OCI-LY1 (cell line): ENCODE measurements around the gene SORD.
A peak's percentile ranks its signal among the peaks of the same experiment; 100 is the strongest.

Experiments used
- H2AFZ ChIP-seq: fragments of 200-600 bp; sonication (generic), shearing (Covaris generic); 2 replicates; pipeline ENCODE4 v1.6.0; 2014; ENCODE audit warnings: antibody characterized with exemption, mild to moderate bottlenecking, low read length
- H3F3A ChIP-seq: fragments of 200-600 bp; sonication (generic), shearing (Covaris generic); 2 replicates; pipeline ENCODE4 v1.6.0; 2014; ENCODE audit warnings: mild to moderate bottlenecking, antibody characterized with exemption, low read length, moderate library complexity; ENCODE audit not compliant: insufficient read depth
- H3K27ac ChIP-seq: fragments of 200-600 bp; sonication (generic); 2 replicates; pipeline ENCODE4 v1.5.1; 2014; ENCODE audit warnings: low read length, mixed run types, mild to moderate bottlenecking, low read depth; ENCODE audit not compliant: poor library complexity, severe bottlenecking
- H3K27me3 ChIP-seq: fragments of 200-600 bp; sonication (generic); 2 replicates; pipeline ENCODE4 v1.6.0; 2014; ENCODE audit warnings: antibody characterized with exemption, mild to moderate bottlenecking, low read length, moderate library complexity; ENCODE audit not compliant: insufficient read depth
- H3K36me3 ChIP-seq: fragments of 200-600 bp; sonication (generic); 2 replicates; pipeline ENCODE4 v1.6.1; 2014; ENCODE audit warnings: mild to moderate bottlenecking, antibody characterized with exemption, low read length, moderate library complexity, mixed read lengths; ENCODE audit not compliant: insufficient read depth
- H3K4me1 ChIP-seq: fragments of 200-600 bp; sonication (generic); 2 replicates; pipeline ENCODE4 v1.5.1; 2014; ENCODE audit warnings: mild to moderate bottlenecking, low read length, moderate library complexity; ENCODE audit not compliant: insufficient read depth, severe bottlenecking
- H3K4me2 ChIP-seq: fragments of 200-600 bp; sonication (generic), shearing (Covaris generic); 2 replicates; pipeline ENCODE4 v1.6.1; 2014; ENCODE audit warnings: low read length
- H3K4me3 ChIP-seq: fragments of 200-600 bp; sonication (generic); 2 replicates; pipeline ENCODE4 v1.5.1; 2014; ENCODE audit warnings: low read length, low read depth, mild to moderate bottlenecking, mixed read lengths; ENCODE audit not compliant: poor library complexity, severe bottlenecking
- H3K79me2 ChIP-seq: fragments of 200-600 bp; shearing (Covaris generic); 2 replicates; pipeline ENCODE4 v1.6.1; 2016; ENCODE audit warnings: mixed run types, low read length, mixed read lengths; ENCODE audit not compliant: insufficient read depth
- H3K9ac ChIP-seq: fragments of 200-600 bp; sonication (generic), shearing (Covaris generic); 2 replicates; pipeline ENCODE4 v1.6.1; 2014; ENCODE audit warnings: mild to moderate bottlenecking, low read length, mixed read lengths
- H3K9me2 ChIP-seq: fragments of 200-600 bp; sonication (generic), shearing (Covaris generic); 2 replicates; pipeline ENCODE4 v1.6.1; 2014; ENCODE audit warnings: low read depth, mild to moderate bottlenecking, low read length, mixed read lengths
- H3K9me3 ChIP-seq: fragments of 200-600 bp; shearing (Covaris generic); 2 replicates; pipeline ENCODE4 v1.6.1; 2014; ENCODE audit warnings: low read length, mixed read lengths
- H4K20me1 ChIP-seq: fragments of 200-600 bp; sonication (generic), shearing (Covaris generic); 2 replicates; pipeline ENCODE4 v1.6.0; 2016; ENCODE audit warnings: mild to moderate bottlenecking, low read length; ENCODE audit not compliant: insufficient read depth
- EZH2 ChIP-seq: fragments of 200-600 bp; sonication (generic), shearing (Covaris generic); IDR thresholded peaks from 2 replicates; pipeline ENCODE4 v1.8.0; 2017; ENCODE audit warnings: borderline replicate concordance, mixed run types, mild to moderate bottlenecking, antibody characterized with exemption, low read length, moderate library complexity, mixed read lengths
- TF ChIP-seq, protein P1 (sequence below): fragments of 200-600 bp; sonication (generic), shearing (Covaris generic); IDR thresholded peaks from 2 replicates; pipeline ENCODE4 v1.5.1; 2017; ENCODE audit warnings: mild to moderate bottlenecking, antibody characterized with exemption, low read length, moderate library complexity, mixed read lengths

Gene SORD

DNA sequence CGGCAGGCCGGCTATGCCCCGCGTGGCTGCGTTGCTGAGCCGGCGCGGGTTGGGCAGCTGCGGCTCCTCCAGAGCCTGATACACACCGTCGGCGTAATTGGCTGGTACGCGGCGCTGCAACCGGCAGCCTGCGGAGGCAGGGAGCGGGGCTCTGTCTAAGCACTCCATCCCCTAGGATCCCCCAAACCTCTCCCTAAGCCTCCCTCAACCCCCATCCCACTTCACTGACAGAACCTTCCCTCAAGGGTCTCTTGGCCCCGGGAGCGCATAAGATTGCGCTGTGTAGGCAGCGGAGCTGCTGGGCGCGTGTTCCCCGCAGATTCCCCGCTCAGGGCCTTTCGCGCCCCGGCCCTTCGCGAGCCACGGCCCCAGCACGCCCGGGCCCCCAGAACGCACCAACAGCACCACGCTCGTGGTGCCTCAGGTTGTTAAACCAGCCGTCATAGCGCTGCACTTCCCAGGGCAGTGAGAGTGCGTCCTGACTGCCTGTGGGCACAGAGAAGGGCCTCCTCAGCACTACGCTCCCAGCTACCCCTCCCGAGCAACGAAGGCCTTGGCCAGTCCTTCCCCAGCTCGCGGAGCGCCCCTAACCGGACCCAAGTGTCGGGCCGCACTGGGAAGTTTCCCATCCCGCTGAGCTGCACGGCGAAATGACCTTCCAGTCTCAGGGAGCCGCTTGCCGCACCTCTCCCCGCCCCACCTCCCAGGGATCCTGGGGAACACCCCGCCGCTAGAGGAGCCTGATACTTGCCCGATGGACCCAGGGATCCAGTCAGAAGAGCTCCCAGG is 89.8 kb downstream of the SORD start:
- Histone ChIP-seq H2AFZ (no peak overlapping the region), H3K9ac (no peak overlapping the region), H3K9me2 (no peaks in the 10 kb centered on the region), H3K36me3 (no peaks in the 10 kb centered on the region), H3K79me2 (no peaks in the 10 kb centered on the region), H3K4me1 (peaks cover 14% of the 10 kb centered on the region), H3F3A (no peaks in the 10 kb centered on the region), H3K27me3 (0 out of 2 replicates have a peak, but pooled peaks cover 3% of the 10 kb centered on the region), H3K27ac (no peak overlapping the region), H3K4me2 (no peak overlapping the region; the same call in 1 of the 2 replicates), H3K9me3 (no peaks in the 10 kb centered on the region), H3K4me3 (no peak overlapping the region), H4K20me1 (no peaks in the 10 kb centered on the region)
- TF ChIP-seq EZH2: no peak
- TF ChIP-seq, protein P1, sequence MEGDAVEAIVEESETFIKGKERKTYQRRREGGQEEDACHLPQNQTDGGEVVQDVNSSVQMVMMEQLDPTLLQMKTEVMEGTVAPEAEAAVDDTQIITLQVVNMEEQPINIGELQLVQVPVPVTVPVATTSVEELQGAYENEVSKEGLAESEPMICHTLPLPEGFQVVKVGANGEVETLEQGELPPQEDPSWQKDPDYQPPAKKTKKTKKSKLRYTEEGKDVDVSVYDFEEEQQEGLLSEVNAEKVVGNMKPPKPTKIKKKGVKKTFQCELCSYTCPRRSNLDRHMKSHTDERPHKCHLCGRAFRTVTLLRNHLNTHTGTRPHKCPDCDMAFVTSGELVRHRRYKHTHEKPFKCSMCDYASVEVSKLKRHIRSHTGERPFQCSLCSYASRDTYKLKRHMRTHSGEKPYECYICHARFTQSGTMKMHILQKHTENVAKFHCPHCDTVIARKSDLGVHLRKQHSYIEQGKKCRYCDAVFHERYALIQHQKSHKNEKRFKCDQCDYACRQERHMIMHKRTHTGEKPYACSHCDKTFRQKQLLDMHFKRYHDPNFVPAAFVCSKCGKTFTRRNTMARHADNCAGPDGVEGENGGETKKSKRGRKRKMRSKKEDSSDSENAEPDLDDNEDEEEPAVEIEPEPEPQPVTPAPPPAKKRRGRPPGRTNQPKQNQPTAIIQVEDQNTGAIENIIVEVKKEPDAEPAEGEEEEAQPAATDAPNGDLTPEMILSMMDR: no peak

DNA sequence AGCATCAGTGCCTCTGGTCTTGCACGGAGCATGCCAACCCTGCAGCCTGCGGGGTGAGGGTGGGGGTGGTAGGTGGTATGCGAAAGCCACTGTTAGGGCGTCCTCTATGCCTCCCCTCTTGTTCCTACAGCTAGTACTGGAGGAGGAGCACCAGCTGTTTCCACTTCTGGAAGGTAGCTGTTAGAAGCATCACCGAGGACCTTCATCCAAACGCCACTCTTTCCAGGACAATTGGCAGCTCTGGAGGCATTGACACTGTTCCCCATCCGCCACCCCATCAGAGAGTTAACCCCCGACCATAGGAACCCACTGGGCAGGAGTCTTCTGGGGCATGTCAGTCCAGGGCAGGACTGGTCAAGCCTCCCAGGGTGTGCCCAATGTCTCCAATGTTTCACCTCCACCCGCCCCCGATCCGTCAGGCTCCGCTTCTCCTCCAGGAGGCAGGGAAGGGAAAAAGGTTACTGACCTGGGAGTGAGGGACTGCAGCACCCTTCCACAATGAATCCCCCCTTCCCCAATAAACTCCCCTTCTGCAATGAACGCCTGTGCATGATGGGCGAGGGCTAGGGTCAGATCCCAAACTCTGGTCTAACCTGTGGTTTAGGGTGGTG is 90.5 kb downstream of the SORD start:
- no peaks in the 10 kb centered on the region for H4K20me1 ChIP-seq
- no peaks in the 10 kb centered on the region for H3K9me2 ChIP-seq
- no peaks in the 10 kb centered on the region for H3K9me3 ChIP-seq
- TF ChIP-seq, protein P1: no peak
- TF ChIP-seq EZH2: no peak
- peaks cover 14% of the 10 kb centered on the region for H3K4me1 ChIP-seq
- H3K4me2 ChIP-seq: peak overlapping the region; percentile 56; the same call in 1 of the 2 replicates
- no peak overlapping the region for H3K27ac ChIP-seq
- no peak overlapping the region for H3K9ac ChIP-seq
- H3F3A ChIP-seq: no peaks in the 10 kb centered on the region
- H3K4me3 ChIP-seq: peak overlapping the region; percentile 54
- H2AFZ ChIP-seq: no peak overlapping the region
- H3K27me3 ChIP-seq: 0 out of 2 replicates have a peak, but pooled peaks cover 3% of the 10 kb centered on the region
- H3K36me3 ChIP-seq: no peaks in the 10 kb centered on the region
- H3K79me2 ChIP-seq: no peaks in the 10 kb centered on the region

DNA sequence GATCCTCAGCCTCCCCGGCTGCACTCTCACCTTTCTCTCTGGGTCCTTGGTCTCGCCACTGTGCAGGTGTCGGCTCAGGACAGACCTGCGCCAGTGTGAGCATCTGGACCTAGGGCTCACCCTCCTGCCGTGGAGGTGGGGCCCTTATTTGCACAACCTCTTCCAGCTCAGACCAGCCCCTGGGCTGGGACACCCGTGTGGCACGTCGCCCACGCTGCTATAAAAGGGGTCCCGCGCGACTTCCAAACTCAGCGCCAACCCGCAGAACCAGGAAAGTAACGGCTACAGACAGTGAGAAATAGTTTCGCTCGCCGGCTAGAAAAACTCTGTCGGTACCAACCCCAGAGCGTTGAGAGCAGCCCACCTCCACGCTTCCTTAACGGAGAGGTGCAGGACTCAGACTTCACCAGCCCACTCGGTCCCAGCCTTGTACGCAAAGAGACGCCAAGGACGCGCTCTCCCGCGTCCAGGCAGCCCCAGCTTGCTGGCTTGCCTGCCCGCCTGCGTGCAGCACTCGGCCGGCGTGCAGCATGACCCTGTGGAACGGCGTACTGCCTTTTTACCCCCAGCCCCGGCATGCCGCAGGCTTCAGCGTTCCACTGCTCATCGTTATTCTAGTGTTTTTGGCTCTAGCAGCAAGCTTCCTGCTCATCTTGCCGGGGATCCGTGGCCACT is 91.2 kb downstream of the SORD start, which contains the start of the genes DUOX2 and DUOXA2:
Gene DUOX2 (minus strand): TSS at position 97 of the 675 bp plus-strand sequence. CDS start 761 bp downstream, outside the sequence.
Gene DUOXA2 (plus strand): TSS at position 251 of the 675 bp plus-strand sequence. CDS start 280 bp downstream, at position 531.
- Histone ChIP-seq H3K4me1 (peaks cover 14% of the 10 kb centered on the region), H3K4me2 (peak within 1 kb of the TSS; percentile 56), H3K9me2 (no peaks in the 10 kb centered on the region), H3K36me3 (no peaks in the 10 kb centered on the region), H3K4me3 (peak within 1 kb of the TSS; percentile 54), H4K20me1 (no peaks in the 10 kb centered on the region), H3F3A (no peaks in the 10 kb centered on the region), H3K27me3 (0 out of 2 replicates have a peak, but pooled peaks cover 3% of the 10 kb centered on the region), H2AFZ (no peak within 1 kb of the TSS), H3K27ac (no peak within 1 kb of the TSS), H3K79me2 (no peaks in the 10 kb centered on the region), H3K9me3 (no peaks in the 10 kb centered on the region), H3K9ac (peak within 1 kb of the TSS; percentile 26; the same call in 1 of the 2 replicates)
- TF ChIP-seq EZH2: no peak
- TF ChIP-seq, protein P1: no peak
